Astrocyte of the cerebellum (primary cell): ENCODE results near the gene UBC.

ENCODE experiments used
- DNase-seq: peaks from one replicate; pipeline ENCODE4 v3.0.0-alpha.2; 2011; ENCODE audit warnings: low read depth
- H3K4me3 ChIP-seq: 2 replicates; pipeline ENCODE4 v1.5.1; 2011; ENCODE audit warnings: mild to moderate bottlenecking, low read depth, low read length, moderate library complexity
- in situ Hi-C: cut with HindIII; loops from 2 replicates; pipeline ENCODE4 v1.10.0; 2017; ENCODE audit warnings: low sequenced_read_pairs
- TF ChIP-seq, protein P1 (sequence below): IDR thresholded peaks from 2 replicates; pipeline ENCODE4 v1.5.1; 2012; ENCODE audit warnings: low read length, low read depth, moderate library complexity, mild to moderate bottlenecking; ENCODE audit errors: missing control alignments

Gene UBC

DNA sequence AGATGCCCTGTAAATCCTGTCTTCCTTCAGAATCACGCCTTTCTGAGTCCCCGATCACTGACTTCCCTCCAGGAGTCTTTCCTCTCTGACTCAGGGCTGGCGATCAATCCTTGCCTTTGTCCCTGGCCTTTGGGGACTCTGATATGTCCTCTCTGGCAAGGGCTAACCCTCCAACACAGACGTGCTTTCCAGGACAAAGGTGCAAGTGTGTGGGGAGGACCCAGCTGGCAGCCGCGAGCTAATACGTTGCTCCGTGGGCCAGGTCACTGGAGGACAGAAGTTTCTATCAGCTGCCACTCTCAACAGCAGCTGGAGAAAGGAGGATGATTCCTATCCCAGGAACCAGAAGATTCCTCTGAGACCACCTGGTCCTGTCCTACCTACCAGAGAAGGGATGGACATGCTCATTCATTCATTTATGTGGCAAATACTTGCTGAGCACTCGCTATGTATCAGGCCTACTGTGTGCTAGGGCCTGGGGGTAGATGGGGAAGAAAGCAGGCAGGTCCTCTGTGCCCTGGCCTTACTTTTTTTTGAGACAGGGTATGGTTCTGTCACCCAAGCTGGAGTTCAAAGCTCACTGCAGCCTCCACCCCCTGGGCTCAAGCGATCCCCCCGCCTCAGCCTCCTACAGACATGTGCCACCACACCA is 42.3 kb downstream of the UBC start:
- in situ Hi-C loops = no loop called here
- H3K4me3 ChIP-seq = no peak overlapping the region
- TF ChIP-seq, protein P1, sequence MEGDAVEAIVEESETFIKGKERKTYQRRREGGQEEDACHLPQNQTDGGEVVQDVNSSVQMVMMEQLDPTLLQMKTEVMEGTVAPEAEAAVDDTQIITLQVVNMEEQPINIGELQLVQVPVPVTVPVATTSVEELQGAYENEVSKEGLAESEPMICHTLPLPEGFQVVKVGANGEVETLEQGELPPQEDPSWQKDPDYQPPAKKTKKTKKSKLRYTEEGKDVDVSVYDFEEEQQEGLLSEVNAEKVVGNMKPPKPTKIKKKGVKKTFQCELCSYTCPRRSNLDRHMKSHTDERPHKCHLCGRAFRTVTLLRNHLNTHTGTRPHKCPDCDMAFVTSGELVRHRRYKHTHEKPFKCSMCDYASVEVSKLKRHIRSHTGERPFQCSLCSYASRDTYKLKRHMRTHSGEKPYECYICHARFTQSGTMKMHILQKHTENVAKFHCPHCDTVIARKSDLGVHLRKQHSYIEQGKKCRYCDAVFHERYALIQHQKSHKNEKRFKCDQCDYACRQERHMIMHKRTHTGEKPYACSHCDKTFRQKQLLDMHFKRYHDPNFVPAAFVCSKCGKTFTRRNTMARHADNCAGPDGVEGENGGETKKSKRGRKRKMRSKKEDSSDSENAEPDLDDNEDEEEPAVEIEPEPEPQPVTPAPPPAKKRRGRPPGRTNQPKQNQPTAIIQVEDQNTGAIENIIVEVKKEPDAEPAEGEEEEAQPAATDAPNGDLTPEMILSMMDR = no peak
- no peak for DNase-seq

DNA sequence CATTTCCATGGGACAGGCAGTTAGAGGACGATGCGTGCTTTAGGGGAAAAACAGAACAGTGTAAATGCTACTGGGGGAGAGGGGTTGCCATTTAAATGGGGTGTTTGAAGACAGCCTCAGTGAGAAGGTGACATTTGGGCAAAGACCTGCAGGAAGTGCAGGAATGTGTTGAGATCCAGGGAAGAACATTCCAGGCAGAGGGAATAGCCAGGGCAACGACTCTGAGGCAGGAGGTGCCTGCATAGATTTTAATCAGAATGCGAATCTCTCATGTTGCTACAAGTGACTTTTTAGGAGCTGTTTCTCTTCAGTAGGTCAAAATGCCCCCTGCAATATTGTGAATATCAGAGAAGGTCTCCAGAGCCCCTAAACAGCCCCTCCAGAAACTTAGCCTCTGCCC is 43.2 kb downstream of the UBC start:
- in situ Hi-C loops = no loop called here
- TF ChIP-seq, protein P1 = no peak
- DNase-seq = no peak
- H3K4me3 ChIP-seq = no peak overlapping the region

DNA sequence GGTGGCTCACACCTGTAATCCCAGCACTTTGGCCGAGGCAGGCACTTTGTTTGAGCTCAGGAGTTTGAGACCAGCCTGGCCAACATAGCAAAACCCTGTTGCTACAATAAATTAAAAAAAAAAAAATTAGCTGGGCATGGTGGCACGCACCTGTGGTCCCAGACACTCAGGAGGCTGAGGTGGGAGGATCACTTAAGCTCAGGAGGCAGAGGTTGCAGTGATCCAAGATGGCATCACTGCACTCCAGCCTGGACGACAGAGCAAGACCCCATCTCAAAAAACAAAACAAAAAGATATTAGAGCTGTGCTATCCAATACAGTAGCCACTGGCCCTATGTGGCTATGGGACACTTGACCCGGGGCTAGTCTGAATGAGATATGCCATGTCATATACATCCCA is 43.9 kb downstream of the UBC start:
- H3K4me3 ChIP-seq = no peak overlapping the region
- in situ Hi-C loops = no loop called here
- TF ChIP-seq, protein P1 = no peak
- DNase-seq = no peak

DNA sequence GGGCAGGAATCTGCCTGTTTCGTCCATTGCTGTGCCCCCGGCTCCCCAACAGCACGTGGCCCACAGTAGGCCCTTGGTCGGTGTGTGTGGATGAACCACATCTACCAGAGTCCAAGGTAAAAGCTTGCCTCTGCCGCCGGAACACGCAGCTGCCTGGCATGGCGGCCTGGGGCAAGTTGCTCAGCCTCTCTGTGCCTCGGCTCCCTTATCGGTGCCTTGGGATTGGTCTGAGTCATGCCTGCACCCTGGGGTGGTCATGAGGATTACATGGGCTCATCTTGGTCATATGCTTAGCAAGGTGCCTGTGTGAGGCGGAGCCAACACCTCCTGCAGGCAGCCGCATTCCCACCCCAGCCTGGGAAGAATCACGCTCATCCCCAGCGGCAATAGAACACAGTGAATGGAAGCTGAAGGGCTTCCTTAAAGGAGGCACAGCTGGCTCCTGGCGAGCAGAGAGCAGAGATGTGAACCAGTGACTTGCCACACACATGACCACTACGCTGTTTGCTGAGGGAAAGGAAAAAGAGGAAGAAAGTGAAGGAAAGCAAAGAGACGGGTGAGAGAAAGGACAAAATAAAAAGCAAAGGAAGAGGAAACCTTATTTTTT is 45.3 kb downstream of the UBC start:
- no peak for DNase-seq
- no peak overlapping the region for H3K4me3 ChIP-seq
- in situ Hi-C loops = no loop called here
- TF ChIP-seq, protein P1 = no peak

DNA sequence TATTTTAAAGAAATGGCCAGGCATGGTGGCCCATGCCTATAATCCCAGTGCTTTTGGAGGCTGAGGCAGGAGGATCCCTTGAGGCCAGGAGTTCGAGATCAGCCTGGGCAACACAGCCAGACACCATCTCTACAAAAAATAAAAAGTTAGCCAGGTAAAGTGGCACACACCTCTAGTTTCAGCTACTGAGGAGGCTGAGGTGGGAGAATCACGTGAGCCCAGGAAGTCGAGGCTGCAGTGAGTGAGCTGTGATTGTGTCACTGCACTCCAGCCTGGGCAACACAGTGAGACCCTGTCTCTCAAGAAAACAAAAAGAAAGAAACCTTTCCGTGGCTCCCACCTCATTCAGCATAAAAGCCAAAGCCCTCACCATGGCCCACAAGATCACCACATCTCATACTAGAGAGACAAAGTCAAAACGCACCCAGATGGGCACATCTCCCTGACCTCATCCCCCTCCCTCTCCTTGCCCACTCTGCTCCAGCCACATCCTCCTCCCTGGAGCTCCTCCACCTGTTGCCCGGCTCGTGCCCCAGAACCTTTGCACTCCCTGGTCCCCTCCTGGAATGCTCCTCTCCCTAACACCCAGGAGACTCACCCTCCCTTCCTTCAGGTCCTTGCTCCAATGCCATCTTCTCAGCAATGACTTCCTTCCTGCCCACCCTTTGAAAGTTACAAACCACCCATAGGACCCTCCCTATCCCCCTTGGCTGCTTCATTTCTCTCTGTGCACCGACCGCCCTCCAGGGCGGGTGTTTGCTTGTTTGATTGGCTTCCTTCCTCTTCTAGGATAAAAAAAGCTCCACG is 46.0 kb downstream of the UBC start:
- TF ChIP-seq, protein P1 = no peak
- no peak for DNase-seq
- in situ Hi-C loops = no loop called here
- no peak overlapping the region for H3K4me3 ChIP-seq

- in situ Hi-C loops = no loop called here
- H3K4me3 ChIP-seq = no peak overlapping the region
- DNase-seq = no peak
- TF ChIP-seq, protein P1 = no peak
Observed at GRCh38 chr12:124867401-124867930, 47.0 kb downstream of the UBC start.
